HG02970 (cell line): ENCODE data around the gene AP3M1.
A peak's percentile ranks its signal among the peaks of the same experiment; 100 is the strongest.
"Not testable (repeated sequence)": the region's sequence is repeated elsewhere in the genome, so short reads cannot be mapped to it uniquely, and the experiment has no call there.

Experiments
- ATAC-seq: cut with Tn5 transposase; IDR thresholded peaks from one replicate; pipeline ENCODE4 v1.9.1; 2021; ENCODE audit warnings: mild to moderate bottlenecking, moderate library complexity, moderate number of reproducible peaks; ENCODE audit not compliant: unreplicated experiment, low FRiP score

The AP3M1 gene

DNA sequence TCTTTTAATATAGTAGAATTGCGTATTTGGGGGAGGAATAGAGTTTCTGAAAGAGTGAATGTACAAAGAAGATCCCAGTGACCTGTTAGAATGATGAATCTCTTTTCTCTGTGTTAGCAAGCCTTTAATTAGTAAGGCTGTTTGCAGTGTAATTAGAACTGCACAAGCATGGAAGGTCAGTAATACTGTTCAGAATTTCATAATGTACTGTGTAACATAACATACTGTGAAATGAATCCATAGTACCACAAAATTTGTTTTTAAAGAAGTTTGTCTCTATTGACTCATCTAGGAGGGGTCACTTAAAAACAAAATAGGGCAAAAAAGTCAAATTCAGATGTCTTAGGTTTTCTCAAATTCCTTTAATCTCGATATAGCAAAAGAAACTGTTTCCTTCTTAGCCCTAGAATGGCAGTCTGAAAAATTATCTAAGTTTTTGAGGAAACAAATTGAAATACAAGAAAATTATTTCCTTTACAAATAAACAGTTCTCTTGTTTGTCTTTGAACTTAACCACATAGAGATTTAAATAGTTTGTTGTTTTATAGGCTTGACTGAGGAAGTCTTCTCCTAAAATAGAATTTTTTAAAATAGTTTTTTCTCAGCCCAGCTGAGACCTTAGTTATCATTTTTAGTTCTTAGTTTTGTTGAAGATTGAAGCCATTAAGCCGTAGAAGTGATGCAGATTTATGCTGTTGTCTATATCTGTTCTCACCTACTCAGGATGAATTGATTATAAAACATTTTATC lies 12.9 kb upstream of the AP3M1 start:
- no peak for ATAC-seq

DNA sequence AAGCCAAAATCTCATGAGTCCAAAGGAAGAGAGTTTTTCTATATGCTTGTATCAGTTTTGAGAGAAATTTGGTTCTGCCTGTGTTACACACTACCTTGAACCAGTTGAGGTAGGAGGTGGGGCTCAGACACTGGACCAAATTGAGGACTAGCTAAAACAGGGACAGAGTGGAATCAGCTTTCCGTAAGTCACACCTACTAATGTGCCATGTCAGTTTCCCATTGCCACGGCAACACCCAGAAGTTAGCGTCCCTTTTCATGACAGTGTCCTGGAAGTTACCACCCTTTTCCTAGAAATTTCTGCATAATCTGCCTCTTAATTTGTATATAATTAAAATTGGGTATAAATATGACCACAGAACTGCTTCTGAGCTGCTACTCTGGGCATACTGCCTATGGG lies 9.4 kb upstream of the AP3M1 start:
- no peak for ATAC-seq

DNA sequence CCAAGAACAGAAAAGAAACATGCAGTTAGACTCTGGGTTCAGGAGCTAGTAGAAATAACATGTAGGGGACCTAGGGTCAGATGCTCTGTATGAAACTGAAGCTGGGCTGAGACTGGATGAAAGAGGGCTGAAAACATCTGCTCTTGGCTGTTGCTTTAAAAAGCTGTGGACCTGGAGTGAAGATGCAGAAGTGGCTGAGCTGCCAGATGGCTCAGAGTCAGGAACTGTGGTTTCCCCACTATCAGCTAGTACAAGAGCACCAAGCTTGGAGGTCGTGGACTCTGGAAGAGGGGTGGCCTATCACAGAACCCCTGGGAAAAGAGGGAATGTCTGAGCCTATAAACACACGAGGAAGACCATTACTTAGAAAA lies 6.3 kb upstream of the AP3M1 start:
- ATAC-seq = no peak

DNA sequence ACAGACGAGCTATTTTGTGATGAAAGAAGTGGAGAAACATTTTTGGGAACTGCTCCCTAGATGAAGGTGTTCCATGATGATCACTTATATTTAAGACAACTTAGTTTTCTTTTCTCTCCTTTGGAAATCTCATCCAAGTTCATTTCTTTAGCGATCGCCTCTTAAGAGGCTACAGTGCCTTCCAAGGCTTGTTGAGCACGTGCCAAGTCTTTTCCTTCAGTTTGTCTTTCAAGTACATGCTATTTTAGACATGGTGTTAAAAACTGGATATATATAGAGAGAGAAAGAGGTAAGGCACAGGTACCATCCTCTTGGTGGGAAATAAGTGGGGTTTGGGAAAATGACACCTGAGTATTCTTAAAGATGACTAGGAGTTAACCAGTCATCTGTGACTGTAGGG lies 3.0 kb upstream of the AP3M1 start:
- ATAC-seq = no peak

DNA sequence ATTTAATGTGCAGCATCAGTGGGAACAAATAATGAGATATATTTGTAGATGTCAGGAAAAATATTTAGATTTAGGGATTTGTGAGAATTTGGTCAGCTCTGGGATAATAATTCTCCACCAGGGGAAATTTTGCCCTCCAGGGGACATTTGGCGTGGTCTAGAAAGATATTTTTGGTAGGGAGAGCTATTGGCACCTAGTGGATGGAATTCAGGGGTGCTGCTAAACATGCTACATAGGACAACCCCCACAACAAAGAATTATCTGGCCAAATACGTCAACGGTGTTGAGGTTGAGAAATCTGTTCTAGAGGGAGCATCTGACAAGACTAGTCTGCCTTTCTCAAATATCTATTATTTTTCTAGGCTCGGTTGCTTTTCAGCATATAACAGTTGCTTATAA lies 2.5 kb upstream of the AP3M1 start:
- no peak for ATAC-seq

DNA sequence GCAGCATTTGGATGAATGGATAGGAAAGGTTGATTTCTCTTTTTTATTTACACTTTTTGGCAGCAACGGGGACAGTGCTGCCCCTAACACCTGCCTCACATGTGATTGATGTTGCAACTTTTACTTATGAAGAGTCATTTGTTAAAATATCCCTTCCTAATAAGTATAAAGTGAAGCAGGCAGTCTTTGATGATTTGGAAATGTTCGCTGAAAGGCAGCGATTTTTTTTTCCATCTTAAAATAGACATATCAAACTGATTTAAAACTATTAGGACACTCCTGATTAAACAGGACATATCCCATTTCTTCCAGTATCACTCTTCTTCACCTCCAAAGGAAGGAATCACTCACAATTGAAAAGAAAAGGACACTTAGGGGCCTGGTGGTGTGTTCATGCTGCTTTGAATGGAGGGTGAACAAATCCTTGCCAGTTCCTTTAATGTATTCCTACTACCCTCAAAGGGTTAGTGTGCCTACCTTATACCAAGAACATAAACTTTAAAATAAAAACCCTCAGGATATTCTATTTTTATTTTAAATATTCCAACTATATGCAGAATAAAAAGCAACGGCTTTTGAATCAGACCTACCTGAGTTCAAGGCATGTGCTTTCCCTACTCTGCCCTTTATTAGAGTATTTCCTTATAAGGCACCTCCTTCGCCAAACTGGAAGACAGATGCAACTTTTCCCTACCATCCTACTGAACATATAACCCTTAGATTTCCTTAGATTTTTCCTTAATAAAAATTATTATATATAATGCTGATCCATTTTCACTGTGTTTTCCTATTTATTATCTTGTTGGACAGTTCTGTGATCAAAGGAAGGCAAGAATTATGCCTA lies 1.5 kb upstream of the AP3M1 start:
- ATAC-seq = no peak

DNA sequence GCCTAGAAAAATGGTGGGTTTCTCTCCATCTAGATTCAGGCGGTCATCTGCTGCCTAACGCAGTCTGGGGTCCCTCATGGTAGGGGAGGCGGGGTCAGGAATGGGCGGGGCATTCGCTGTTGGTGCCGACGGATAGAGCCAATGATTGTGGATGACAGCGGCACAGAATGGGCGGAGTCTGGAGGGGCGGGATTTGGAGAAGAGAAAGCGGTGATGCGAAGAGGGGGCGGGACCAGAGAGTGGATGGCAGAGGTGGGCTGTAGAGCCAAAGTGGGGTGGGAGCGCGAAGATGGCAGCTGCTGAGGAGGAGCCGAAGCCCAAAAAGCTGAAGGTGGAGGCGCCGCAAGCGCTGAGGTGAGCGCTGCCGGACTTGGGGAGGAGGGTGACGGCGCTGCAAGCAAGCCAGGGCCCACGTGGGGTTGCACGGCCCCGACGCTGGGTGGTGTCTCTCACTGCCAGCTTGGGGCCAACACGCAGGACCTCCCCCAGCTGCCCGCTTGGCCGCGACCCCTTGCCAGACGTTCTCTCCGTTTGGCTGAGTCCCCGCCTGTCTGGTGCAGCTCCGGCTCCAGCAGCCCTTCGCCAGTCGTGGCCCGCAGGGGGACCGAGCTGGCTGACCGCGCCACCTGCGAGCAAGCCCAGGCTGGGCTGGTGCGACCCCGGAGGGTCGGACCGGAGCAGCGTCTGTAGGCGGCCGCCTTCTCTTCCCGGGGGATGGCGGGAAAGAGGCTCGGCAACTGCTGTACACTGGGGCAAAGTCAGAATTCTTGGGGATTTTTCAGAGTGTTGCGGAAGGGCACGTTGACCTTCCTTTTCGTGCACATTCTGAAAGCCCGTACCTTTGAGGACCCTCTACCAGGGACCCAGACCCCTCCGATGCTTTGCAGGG lies 606 bp upstream of the AP3M1 start, which contains the start of gene ADK:
Gene ADK, plus strand, starts transcription at position 232 of the 889 bp plus-strand sequence. Its CDS starts 58 bp downstream, at position 290.
- ATAC-seq = peak; percentile 83

DNA sequence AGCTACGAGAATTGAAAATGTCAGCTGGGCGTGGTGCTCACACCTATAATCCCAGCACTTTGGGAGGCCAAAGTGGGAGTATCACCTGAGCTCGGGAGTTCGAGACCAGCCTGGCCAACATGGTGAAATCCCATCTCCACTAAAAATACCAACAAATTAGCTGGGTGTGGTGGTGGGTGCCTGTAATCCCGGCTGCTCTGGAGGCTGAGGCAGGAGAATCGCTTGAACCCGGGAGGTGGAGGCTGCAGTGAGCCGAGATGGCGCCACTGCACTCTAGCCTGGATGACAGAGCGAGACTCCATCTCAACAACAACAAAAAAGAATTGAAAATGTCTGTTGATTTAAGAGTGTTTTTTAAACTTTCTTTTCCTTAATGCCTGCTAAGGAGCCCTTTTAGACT lies 3.6 kb downstream of the AP3M1 start:
- ATAC-seq = not testable (repeated sequence)

DNA sequence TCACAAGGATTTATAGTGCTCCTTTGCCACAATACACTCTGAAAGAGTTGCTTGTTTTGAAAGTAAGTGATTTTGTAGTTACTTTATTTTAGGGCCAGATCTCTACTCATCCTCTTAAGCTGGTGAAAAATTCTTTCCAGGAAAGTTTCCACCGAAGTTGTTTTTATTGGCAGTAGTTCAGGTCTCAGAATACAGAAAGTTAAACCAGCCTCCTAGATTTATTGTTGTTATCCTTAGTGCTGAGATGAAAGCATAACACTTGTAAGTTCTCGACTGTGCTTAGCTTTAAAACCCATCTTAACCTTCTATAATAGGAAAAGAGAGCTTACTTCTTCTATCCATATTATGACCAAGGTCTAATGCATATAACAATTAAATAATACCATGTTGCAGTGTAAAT lies 5.5 kb downstream of the AP3M1 start:
- ATAC-seq = no peak

DNA sequence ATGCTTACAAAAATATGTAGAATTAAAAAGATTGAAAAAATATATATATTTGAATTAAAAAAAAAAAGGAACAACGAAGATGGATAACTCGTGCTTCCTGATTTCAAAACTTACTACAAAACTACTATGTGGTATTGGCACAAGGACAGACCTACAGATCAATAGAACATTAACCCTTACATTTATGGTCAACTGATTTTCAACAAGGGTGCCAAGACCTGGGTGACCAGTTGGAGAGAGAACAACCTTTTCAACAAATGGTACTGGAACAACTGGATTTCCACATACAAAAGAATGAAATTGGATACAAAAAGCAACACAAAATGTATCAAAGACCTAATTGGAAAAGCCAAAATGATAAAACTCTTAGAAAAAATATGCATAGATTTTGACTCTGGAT lies 10.1 kb downstream of the AP3M1 start:
- ATAC-seq = no peak

DNA sequence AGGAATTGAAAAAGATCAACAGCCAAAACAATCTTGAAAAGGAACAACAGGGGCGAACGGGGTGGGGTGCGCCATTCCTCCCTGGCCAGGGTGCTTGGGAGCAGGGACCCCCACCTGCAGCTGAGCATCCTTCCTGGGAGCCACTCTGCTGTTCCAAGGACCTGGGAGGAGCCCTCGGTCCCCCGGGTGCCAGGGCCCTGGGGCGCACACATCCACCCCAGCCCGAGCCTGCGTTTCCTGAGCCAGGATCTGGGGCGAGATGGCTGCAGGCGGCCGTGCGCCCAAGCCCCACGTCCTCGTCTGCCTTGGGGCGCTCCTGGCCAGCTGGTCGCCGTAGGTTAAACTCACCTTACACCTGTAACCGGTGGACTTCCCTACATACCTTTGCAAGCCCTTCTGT lies 10.6 kb downstream of the AP3M1 start:
- ATAC-seq = no peak

DNA sequence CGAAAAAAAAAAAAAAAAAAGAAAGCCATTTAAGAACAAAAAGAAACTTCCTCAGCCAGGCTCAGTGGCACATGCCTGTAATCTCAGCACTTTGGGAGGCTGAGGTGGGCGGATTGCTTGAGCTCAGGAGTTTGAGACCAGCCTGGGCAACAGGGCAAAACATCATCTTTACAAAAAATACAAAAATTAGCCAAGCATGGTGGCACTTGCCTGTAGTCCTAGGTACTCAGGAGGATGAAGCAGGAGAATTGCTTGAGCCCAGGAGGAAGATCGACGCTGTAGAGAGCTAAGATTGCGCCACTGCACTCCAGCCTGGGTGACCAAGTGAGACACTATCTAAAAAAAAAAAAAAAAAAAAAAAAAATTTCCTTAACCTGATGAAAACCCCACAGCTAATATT lies 12.0 kb downstream of the AP3M1 start:
- ATAC-seq = not testable (repeated sequence)

DNA sequence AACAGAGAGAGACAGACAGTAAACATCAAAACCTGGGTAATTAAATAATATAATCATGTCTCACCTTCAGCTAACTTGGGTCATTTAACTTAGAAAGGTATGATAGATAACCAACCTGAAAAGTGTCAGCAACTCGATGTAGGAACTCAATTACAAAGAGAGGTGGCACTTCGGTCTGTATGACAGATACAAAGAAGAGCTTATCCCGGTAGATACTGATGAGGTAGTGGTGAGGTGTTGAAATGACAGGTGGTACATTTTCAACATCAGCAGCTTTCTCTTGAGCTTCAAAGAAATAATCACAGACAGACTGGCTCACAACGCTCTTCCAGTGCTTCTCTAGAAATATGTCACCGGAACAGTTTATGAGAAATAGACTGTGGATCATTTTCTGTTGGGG lies 12.6 kb downstream of the AP3M1 start:
- no peak for ATAC-seq

DNA sequence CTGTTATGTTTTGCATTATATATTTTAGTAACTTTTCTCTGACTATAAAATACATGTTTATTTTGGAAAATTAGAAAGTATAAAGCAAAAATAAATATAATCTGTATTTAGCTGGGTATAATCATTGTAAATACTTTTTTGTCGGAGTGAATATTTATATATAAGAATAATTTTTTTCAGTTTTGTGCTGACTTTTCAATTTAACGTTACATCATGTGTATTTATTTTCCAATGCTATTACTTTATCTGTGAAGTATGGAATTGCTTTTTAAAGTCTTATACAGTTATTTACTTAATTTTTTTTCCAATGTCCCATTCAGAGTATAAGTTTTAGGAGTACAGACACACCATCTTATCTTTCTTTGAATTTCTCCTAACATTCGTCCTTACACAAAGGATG lies 15.2 kb downstream of the AP3M1 start:
- no peak for ATAC-seq

DNA sequence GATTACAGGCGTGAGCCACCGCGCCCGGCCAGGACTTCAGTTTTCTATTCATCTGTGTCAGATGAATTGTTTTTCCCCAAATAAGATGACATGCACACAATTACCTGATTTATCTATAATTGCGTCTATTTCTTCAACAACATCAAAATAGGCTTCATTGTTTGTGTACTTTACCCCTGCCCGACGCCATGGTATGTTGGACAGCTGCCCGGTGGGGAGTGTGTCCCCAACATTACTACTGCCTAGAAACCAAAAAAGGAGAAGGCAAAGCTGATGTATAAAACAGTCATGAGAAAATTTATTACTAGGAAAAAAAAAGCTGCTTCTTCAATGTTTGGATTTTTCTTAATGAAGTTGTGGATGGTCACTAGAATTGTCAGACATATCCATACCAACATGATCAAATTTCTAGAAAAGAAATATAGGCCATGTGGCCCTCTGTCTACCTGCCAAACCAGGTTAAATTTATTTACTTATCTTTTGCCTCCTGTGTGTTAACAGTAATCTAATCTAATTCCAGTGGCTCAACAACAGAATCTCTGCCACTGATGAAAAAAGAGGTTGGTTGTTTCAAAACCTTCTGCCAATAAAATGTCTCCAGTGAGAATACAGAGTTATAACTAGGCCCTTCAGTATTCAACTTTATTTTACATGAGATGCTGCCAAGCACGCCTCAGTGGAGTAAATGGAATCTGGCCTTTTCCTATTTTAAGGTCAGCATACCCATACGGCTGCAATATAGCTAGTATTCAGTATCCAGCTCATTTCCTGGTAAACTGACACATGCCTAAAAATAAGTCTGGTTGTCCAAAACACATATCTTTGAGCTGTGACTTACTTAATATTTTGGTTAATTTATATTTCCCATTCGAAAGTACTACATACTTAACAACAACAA lies 16.5 kb downstream of the AP3M1 start:
- no peak for ATAC-seq

DNA sequence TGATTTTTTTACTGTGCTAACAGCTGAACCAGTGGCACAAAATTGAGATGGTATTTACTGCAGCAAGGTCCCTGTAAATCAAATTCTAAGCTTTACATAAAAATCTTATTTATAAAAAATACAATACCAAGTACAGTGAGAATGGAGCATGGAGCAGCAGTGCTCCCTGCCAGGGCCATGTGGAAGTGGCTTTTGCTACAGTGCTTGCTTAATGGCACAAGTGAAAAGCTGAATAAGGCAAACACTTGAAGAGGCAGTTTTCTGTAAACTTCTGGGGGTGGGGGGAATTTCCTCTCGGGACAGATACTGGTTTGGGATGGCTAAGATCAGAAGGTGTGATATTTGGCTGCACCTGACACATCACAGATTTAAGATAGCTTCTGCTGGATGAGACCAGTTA lies 27.5 kb downstream of the AP3M1 start:
- ATAC-seq = no peak

DNA sequence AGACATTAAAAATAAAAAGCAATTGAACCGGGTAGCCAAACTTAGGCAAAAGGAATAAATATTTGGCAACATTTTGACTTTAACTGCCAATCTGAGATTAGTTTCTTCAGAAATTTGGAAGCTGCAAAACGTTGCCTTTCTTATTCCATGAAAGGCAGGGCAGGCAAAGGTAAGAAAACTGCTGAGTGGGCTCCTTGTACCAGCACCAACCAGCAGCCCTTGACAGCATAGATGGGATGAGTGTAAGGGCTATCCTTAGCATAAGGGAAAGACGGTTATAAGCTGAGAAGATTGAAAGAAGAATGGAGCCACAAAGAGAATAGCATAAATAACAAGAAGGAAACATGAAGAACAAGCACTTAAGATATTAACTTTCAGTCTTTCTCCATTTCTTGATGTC lies 28.6 kb downstream of the AP3M1 start:
- no peak for ATAC-seq

DNA sequence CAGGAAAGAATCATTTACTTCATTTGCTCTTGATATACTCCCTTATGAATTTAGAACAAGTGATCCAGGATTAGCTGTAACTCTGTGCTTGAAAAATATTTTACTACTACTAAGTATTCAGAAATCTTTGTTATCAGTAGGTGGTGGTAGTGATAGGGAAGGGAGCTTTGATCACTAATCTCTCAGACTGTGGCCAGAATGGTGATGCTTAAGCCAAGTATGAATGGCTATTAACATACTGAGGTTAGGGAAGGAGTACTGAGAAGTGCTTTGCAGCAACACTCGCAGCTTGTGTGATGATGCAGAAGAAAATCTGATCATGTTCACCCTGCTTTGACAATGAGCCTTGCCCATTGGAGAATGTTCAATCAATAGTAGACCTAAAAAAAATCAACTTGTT lies 29.3 kb downstream of the AP3M1 start:
- no peak for ATAC-seq

DNA sequence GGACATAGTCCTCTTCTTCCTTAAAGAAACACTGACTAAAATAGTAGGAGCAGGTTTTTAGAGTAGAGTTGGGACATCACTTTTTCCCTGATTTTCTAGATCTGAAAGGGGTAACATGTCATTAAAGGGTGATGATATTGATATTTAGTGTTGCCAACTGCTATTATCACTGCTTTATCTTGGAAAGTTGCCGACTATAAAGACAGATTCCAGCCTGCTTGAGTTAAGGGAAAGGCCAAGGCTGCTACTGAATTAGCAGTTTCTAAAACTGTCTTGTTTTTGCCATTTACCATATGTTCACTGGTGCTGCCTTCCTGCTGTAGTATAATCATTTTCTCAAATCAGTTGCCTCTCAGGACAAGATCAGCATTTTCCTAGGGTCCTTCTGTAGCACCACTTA lies 29.7 kb downstream of the AP3M1 start:
- ATAC-seq = no peak

DNA sequence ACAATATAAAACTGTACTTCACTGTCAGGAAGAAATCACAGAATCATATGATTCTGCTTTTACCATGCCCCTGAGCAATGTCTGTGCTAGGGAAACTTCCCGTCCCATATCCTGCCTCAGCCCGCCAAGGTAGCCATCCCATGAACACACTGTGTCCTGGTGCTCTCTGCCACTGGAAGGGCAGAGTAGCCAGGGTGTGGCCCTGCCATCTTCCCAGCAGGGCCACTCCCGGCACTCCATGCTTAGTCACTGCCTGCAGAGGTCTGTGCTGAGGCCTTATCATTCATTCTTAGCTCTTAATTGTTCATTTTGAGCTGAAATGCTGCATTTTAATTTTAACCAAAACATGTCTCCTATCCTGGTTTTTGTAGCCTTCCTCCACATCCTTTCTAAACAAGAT lies 31.8 kb downstream of the AP3M1 start:
- no peak for ATAC-seq
